Kidney epithelial cell (primary cell): ENCODE data around the gene SUPT20H. TPM values are rescaled to one million over a fixed set of nuclear protein-coding genes. Genes with fewer than 3 reads are reported as not detected.

Experiments
- DNase-seq: peaks from one replicate; pipeline ENCODE4 v3.0.0-alpha.2; 2010; ENCODE audit warnings: low read depth
- H3K27me3 ChIP-seq: 2 replicates; pipeline ENCODE4 v1.6.0; 2011; ENCODE audit warnings: low read length; ENCODE audit not compliant: control insufficient read depth, insufficient read depth
- H3K36me3 ChIP-seq: 2 replicates; pipeline ENCODE4 v1.5.1; 2011; ENCODE audit warnings: low read length; ENCODE audit not compliant: control insufficient read depth, insufficient read depth
- H3K4me3 ChIP-seq: 2 replicates; pipeline ENCODE4 v1.5.1; 2011; ENCODE audit warnings: low read depth, mild to moderate bottlenecking, control low read depth, low read length
- total RNA-seq: library from RNA; depleted of rRNA; stranded (reverse); fragments of >200 nt; gene quantifications from 2 replicates; pipeline ENCODE4 v1.2.3, GENCODE V29; 2015
- TF ChIP-seq, protein P1 (sequence below): IDR thresholded peaks from 2 replicates; pipeline ENCODE4 v1.5.1; 2011; ENCODE audit warnings: mild to moderate bottlenecking, moderate library complexity, low read length, control low read depth, inconsistent platforms; ENCODE audit not compliant: insufficient read depth, poor library complexity, severe bottlenecking

The SUPT20H gene
- total RNA-seq, 1 donor from 2014 or later: 58.6 TPM

DNA sequence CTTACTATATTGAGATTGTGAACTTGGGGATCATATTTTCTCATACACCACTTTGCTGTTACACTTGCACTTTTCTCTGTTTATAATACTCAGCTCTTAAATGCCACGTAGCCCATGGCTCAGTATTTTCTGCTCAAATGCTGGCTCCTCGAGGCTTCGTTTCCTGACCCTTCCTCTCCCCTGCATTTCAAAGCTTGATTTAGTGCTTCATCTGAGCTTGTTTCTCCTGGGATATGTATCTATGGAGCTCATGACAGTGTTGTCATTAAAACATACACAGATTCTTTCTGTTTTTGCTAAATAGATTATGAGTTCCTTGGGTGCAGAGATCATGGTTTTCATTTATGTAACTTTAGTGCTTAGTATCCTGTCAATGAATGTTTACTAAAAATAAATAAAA is 34.6 kb upstream of the SUPT20H start:
- Histone ChIP-seq H3K36me3 (no peaks in the 10 kb centered on the region), H3K27me3 (no peaks in the 10 kb centered on the region), H3K4me3 (no peak overlapping the region)
- DNase-seq: no peak
- TF ChIP-seq, protein P1, sequence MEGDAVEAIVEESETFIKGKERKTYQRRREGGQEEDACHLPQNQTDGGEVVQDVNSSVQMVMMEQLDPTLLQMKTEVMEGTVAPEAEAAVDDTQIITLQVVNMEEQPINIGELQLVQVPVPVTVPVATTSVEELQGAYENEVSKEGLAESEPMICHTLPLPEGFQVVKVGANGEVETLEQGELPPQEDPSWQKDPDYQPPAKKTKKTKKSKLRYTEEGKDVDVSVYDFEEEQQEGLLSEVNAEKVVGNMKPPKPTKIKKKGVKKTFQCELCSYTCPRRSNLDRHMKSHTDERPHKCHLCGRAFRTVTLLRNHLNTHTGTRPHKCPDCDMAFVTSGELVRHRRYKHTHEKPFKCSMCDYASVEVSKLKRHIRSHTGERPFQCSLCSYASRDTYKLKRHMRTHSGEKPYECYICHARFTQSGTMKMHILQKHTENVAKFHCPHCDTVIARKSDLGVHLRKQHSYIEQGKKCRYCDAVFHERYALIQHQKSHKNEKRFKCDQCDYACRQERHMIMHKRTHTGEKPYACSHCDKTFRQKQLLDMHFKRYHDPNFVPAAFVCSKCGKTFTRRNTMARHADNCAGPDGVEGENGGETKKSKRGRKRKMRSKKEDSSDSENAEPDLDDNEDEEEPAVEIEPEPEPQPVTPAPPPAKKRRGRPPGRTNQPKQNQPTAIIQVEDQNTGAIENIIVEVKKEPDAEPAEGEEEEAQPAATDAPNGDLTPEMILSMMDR: no peak

DNA sequence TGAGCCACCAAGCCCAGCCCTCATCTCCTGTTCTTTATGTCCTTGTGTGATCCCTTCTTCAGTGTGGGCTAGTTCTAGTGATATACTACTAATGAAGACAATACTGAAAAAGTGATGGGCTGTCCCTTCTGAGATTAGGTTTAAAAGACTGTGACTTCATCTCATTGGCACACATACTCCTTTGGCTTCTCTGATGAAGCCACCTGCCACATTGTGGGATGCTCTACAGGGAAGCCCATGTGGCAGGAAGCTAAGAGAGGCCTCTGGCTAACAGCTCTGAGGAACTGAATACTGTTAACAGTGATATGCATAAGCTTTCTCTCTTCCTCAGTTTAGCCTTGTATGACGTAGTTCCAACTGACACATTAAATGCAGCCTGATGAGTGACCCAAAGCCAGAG is 32.3 kb upstream of the SUPT20H start:
- TF ChIP-seq, protein P1: no peak

DNA sequence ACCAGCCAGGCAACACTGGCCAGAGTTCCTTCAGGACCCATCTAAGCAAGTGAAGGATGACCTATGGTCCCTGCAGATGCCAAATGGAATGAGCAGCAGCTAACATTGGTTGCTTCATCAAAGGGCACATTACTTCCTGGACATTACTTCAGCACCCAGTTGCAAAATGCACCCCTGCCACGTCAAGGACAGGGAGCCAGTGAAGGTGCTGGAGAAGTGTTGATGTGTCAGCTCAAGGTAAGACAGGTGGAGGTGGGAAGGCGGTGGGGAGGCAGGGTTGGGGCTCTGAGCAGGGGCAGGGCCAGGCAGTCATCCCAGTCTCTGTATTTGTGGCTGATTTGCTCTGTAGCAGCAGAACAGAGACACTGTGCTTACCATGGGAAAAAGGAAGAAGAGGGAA is 31.4 kb upstream of the SUPT20H start:
- Histone ChIP-seq H3K4me3 (no peak overlapping the region), H3K36me3 (no peaks in the 10 kb centered on the region), H3K27me3 (no peaks in the 10 kb centered on the region)
- no peak for DNase-seq
- TF ChIP-seq, protein P1: no peak

More for the DNA sequence above, 32.3 kb upstream of the SUPT20H start:
- H3K36me3 ChIP-seq: no peaks in the 10 kb centered on the region
- H3K27me3 ChIP-seq: no peaks in the 10 kb centered on the region
- no peak overlapping the region for H3K4me3 ChIP-seq
- no peak for DNase-seq

DNA sequence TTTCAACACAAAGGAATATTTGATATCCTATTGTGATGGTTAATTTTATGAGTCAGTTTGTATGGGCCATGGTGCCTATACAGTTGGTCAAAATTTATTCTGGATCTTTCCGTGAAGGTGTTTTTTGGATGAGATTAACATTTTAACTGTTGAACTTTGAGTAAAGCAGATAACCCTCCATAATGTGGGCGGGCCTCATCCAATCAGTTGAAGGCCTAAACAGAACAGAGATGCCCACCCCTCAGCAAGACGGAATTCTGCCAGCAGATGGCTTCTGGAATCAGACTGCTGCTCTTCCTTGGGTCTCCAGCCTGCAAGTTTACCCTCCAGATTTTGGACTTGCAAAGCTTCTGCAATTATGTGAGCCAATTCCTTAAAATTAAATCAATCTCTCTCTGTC is 30.0 kb upstream of the SUPT20H start:
- TF ChIP-seq, protein P1: no peak
- Histone ChIP-seq H3K36me3 (no peaks in the 10 kb centered on the region), H3K4me3 (no peak overlapping the region), H3K27me3 (no peaks in the 10 kb centered on the region)
- DNase-seq: no peak

DNA sequence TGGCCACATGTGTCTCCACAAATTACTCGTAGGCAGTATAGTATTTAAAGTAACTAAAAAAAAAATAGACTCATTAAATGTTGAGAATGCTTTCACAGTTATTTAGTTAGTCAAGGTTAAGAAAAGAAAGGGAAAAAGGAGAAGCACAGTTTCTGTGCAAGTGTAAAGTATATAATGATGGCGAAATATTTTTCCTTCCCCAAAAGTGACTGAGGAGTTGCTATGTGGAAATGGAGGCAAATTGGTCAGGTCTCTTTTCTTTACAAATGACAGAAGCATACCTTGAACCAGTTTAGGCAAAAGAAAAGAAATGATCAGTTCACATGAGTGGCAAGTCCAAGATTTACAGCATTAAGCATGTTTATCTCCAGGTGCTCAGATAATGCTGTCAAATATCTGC is 28.0 kb upstream of the SUPT20H start:
- no peaks in the 10 kb centered on the region for H3K27me3 ChIP-seq
- no peaks in the 10 kb centered on the region for H3K36me3 ChIP-seq
- no peak for DNase-seq
- H3K4me3 ChIP-seq: no peak overlapping the region
- TF ChIP-seq, protein P1: no peak

DNA sequence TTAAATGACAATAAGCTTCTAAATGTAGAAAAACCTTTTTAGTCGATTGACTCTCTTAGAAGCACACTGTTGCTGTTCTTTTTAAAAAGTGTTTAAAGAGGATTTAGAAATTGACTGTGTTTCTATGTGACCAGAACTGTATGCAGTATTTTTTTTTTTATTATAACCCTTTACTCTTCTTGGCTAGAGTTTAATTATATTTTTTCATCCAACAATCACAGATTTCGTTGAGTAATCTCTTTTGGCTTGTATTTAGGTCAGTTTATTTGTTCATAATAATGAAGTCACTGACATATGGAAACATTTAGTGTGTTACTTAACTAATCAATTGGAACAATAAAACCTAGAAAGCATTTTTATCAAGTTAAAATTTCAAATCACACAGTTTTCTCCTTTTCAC is 26.1 kb upstream of the SUPT20H start:
- H3K36me3 ChIP-seq: no peaks in the 10 kb centered on the region

More for the DNA sequence above, 26.1 kb upstream of the SUPT20H start:
- no peaks in the 10 kb centered on the region for H3K27me3 ChIP-seq
- no peak for DNase-seq
- TF ChIP-seq, protein P1: no peak
- no peak overlapping the region for H3K4me3 ChIP-seq
